ENCODE measurements around the gene MAK.

DNA sequence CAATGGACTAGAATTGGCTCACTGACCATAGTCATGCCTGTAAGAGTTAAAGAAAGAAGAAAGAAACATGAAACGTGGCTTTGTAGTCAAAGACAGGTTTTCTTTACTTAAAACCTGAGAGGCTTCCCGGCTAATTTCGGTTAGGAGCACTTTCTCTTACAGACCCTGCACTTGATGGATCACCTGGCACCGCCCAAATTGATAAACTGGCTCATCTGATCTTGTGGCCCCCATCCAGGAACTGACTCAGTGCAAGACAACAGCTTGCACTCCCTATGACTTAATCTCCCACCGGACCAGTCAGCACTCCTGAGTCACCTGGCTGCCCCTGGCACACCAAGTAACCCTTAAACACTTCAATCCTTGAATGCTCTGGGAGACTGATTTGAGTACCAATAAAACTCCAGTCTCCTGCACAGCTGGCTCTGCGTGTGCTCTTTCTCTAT is 78.4 kb downstream of the MAK start:
- TF ChIP-seq CTCF (IDR thresholded peaks at IDR 0.05), result no peak
- TF ChIP-seq EZH2 (IDR thresholded peaks at IDR 0.05; ENCODE audit: borderline replicate concordance, insufficient read depth, low read depth, low read length, poor library complexity, severe bottlenecking), result no peak
